CD14-positive monocyte (primary cell): Measurements from ENCODE around the gene COQ10B. TPM values are rescaled to one million over a fixed set of nuclear protein-coding genes. Genes with fewer than 3 reads are reported as not detected.

Source experiments
- DNase-seq, 3 donors: peaks; one replicate each; pipeline ENCODE4 v3.0.0-alpha.2; 2011 to 2022
- H2AFZ ChIP-seq: 2 replicates; pipeline ENCODE4 v1.6.0; 2012; ENCODE audit warnings: mild to moderate bottlenecking, low read depth, low read length, inconsistent platforms; ENCODE audit not compliant: insufficient read depth, poor library complexity, severe bottlenecking
- H3K27ac ChIP-seq, 2 donors: 1 replicate in 1 of 2; 2 replicates in 1 of 2; pipeline ENCODE4 v1.5.1; 2012 to 2013; ENCODE audit warnings: low read length in 2 of 2, control low read depth in 1 of 2, inconsistent platforms in 1 of 2, low read depth in 1 of 2, mild to moderate bottlenecking in 1 of 2
- H3K27me3 ChIP-seq, 2 donors: one replicate each; pipeline versions ENCODE4 v1.6.0 to v1.6.1; 2011 to 2013; ENCODE audit warnings: low read length in 2 of 2; ENCODE audit not compliant: control insufficient read depth in 2 of 2, insufficient read depth in 2 of 2
- H3K36me3 ChIP-seq, 2 donors: replicated peaks in 1 of 2; 1 replicate in 1 of 2; 2 replicates in 1 of 2; pipeline versions ENCODE4 v1.5.1 to v1.6.1; 2012 to 2013; ENCODE audit warnings: low read length in 2 of 2, control low read depth in 1 of 2, inconsistent platforms in 1 of 2, mild to moderate bottlenecking in 1 of 2; ENCODE audit not compliant: insufficient read depth in 2 of 2, control insufficient read depth in 1 of 2
- H3K4me1 ChIP-seq, 2 donors: 1 replicate in 1 of 2; 2 replicates in 1 of 2; pipeline versions ENCODE4 v1.5.1 to v1.6.1; 2012 to 2013; ENCODE audit warnings: low read length in 2 of 2, control low read depth in 1 of 2, inconsistent platforms in 1 of 2, mild to moderate bottlenecking in 1 of 2, moderate library complexity in 1 of 2; ENCODE audit not compliant: insufficient read depth in 2 of 2, control insufficient read depth in 1 of 2
- H3K4me2 ChIP-seq: replicated peaks from 2 replicates; pipeline ENCODE3; 2012; ENCODE audit warnings: low read length, moderate library complexity, mild to moderate bottlenecking; ENCODE audit not compliant: poor library complexity, severe bottlenecking; ENCODE audit errors: extremely low read depth
- H3K4me3 ChIP-seq, 3 experiments: fragments of 200-600 bp in 1 of 3; sonication (generic) in 1 of 3; replicated peaks in 1 of 3; 1 replicate in 2 of 3; 2 replicates in 1 of 3; pipeline ENCODE4 v1.5.1; 2011 to 2013; ENCODE audit warnings: low read length in 3 of 3, mild to moderate bottlenecking in 3 of 3, control low read depth in 2 of 3, low read depth in 2 of 3, inconsistent platforms in 1 of 3, moderate library complexity in 1 of 3
- H3K79me2 ChIP-seq: 2 replicates; pipeline ENCODE4 v1.6.0; 2012; ENCODE audit warnings: mild to moderate bottlenecking, control low read depth, inconsistent platforms, low read length, moderate library complexity; ENCODE audit not compliant: insufficient read depth
- H3K9ac ChIP-seq: 2 replicates; pipeline ENCODE4 v1.6.0; 2017; ENCODE audit warnings: low read length, mild to moderate bottlenecking; ENCODE audit not compliant: insufficient read depth, poor library complexity, severe bottlenecking
- H3K9me3 ChIP-seq, 2 donors: replicated peaks in 1 of 2; 1 replicate in 1 of 2; 2 replicates in 1 of 2; pipeline versions ENCODE4 v1.5.1 to v1.6.1; 2012 to 2013; ENCODE audit warnings: low read length in 2 of 2, control low read depth in 1 of 2; ENCODE audit not compliant: control insufficient read depth in 1 of 2, insufficient read depth in 1 of 2
- H4K20me1 ChIP-seq: 2 replicates; pipeline ENCODE4 v1.6.0; 2012; ENCODE audit warnings: mild to moderate bottlenecking, low read length, control low read depth, moderate library complexity; ENCODE audit not compliant: insufficient read depth
- H3K27ac Mint-ChIP-seq, 7 donors: one replicate each; pipeline ENCODE4 v1.8.0; 2020; ENCODE audit warnings: mild to moderate bottlenecking in 7 of 7, mixed read lengths in 7 of 7, moderate library complexity in 6 of 7, inconsistent platforms in 2 of 7
- H3K27me3 Mint-ChIP-seq, 3 donors: one replicate each; pipeline ENCODE4 v1.8.0; 2021 to 2022; ENCODE audit warnings: low read depth in 3 of 3, mild to moderate bottlenecking in 3 of 3, mixed read lengths in 3 of 3, moderate library complexity in 3 of 3, inconsistent platforms in 1 of 3
- H3K36me3 Mint-ChIP-seq, 2 donors: one replicate each; pipeline ENCODE4 v1.8.0; 2020; ENCODE audit warnings: mixed read lengths in 2 of 2, inconsistent platforms in 1 of 2, mild to moderate bottlenecking in 1 of 2
- H3K4me1 Mint-ChIP-seq: one replicate; pipeline ENCODE4 v1.8.0; 2020; ENCODE audit warnings: mild to moderate bottlenecking, mixed read lengths
- H3K4me3 Mint-ChIP-seq, 2 donors: one replicate each; pipeline ENCODE4 v1.8.0; 2020; ENCODE audit warnings: mild to moderate bottlenecking in 2 of 2, mixed read lengths in 2 of 2, moderate library complexity in 1 of 2
- H3K9me3 Mint-ChIP-seq, 7 donors: one replicate each; pipeline ENCODE4 v1.8.0; 2020 to 2022; ENCODE audit warnings: mixed read lengths in 7 of 7, mild to moderate bottlenecking in 6 of 7, moderate library complexity in 6 of 7, inconsistent platforms in 2 of 7
- CTCF ChIP-seq: fragments of 200-600 bp; IDR thresholded peaks from one replicate; pipeline ENCODE4 v1.8.0; 2022; ENCODE audit warnings: antibody characterized with exemption, mild to moderate bottlenecking
- WGBS: methylation state at CpG from one replicate; pipeline ENCODE4 v1.1.5; 2013; ENCODE audit warnings: missing lambda C conversion rate; ENCODE audit not compliant: insufficient coverage; 5-methylcytosine and 5-hydroxymethylcytosine counted together
- intact Hi-C, 2 donors: fragments of 100-400 bp; cut with micrococcal nuclease; formaldehyde crosslinking; loops; one replicate each; pipeline versions ENCODE4 v1.15.0 to v1.15.1; 2023
- polyA plus RNA-seq, 3 donors: library from polyadenylated mRNA; depleted of rRNA in 1 of 3; unstranded in 2 of 3; stranded (reverse) in 1 of 3; fragments of 300-500 nt in 2 of 3; fragments of >200 nt in 1 of 3; fragmentation: Illumina TruSeq in 2 of 3; gene quantifications; 1 replicate in 2 of 3; 2 replicates in 1 of 3; pipeline ENCODE4 v1.2.3, GENCODE V29; 2012 to 2021

Gene COQ10B
- polyA plus RNA-seq, 3 donors = 6.7 to 46.6 (median 38.3) TPM

- Histone ChIP-seq H3K4me2 (peak overlapping the region; percentile 91), H3K9me3 (no peaks in the 10 kb centered on the region), H3K9ac (peak overlapping the region; percentile 92), H2AFZ (peak overlapping the region; percentile 94), H3K27me3 (no peaks in the 10 kb centered on the region), H3K79me2 (peaks cover 45% of the 10 kb centered on the region), H3K27ac (peak overlapping the region; percentile 94 to 95), H3K4me3 (peak overlapping the region; percentile 78 to 88 (median 87)), H3K36me3 (peaks cover 0 to 8% of the 10 kb centered on the region in 2 donors), H3K4me1 (peaks cover 15 to 27% of the 10 kb centered on the region in 2 donors), H4K20me1 (peaks cover 31% of the 10 kb centered on the region)
- peak overlapping the region; percentile 92 to 98 (median 96) for H3K27ac Mint-ChIP-seq
- H3K36me3 Mint-ChIP-seq = peaks cover 4 to 14% of the 10 kb centered on the region in 2 donors
- H3K4me1 Mint-ChIP-seq = peaks cover 22% of the 10 kb centered on the region
- peak overlapping the region; percentile 88 to 96 for H3K4me3 Mint-ChIP-seq
- H3K27me3 Mint-ChIP-seq = no peaks in the 10 kb centered on the region
- no peak for TF ChIP-seq CTCF
- peaks cover 0 to 4% (median 1%) of the 10 kb centered on the region in 7 donors for H3K9me3 Mint-ChIP-seq
- DNase-seq = no peak
- under 1% methylated on average over 16 of the region's 16 CpGs for WGBS
- intact Hi-C loops = loop anchor here in 1 of 2 donors (2.0 to 10.0 kb wide), 3 partner anchors 15 to 189 kb away; partner anchors contain the start of genes HSPE1 and MARS2
Observed at GRCh38 chr2:197515315-197515738, 62.0 kb downstream of the COQ10B start.

GRCh38 chr2:197515739-197516392 lies 62.5 kb downstream of the COQ10B start, which contains the start of gene MOB4:
MOB4 (plus strand) TSS chr2:197516066; CDS start chr2:197516087, 21 bp downstream.
- peak; percentile 95 to 97 (median 95) for DNase-seq

More at GRCh38 chr2:197515739-197516392, 62.5 kb downstream of the COQ10B start, which contains the start of gene MOB4:
- H3K36me3 Mint-ChIP-seq = peaks cover 7 to 19% of the 10 kb centered on the region in 2 donors
- H2AFZ ChIP-seq = peak within 1 kb of the TSS; percentile 94
- H3K27me3 Mint-ChIP-seq = no peaks in the 10 kb centered on the region
- H3K9ac ChIP-seq = peak within 1 kb of the TSS; percentile 92
- peaks cover 0 to 12% of the 10 kb centered on the region in 2 donors for H3K36me3 ChIP-seq
- peak within 1 kb of the TSS; percentile 94 to 95 for H3K27ac ChIP-seq
- H4K20me1 ChIP-seq = peaks cover 36% of the 10 kb centered on the region
- peak within 1 kb of the TSS; percentile 88 to 96 for H3K4me3 Mint-ChIP-seq
- H3K9me3 ChIP-seq = no peaks in the 10 kb centered on the region
- H3K4me2 ChIP-seq = peak within 1 kb of the TSS; percentile 91
- H3K79me2 ChIP-seq = peaks cover 51% of the 10 kb centered on the region
- H3K4me1 Mint-ChIP-seq = peaks cover 22% of the 10 kb centered on the region
- H3K4me1 ChIP-seq = peaks cover 15 to 27% of the 10 kb centered on the region in 2 donors
- peak within 1 kb of the TSS; percentile 78 to 88 (median 87) for H3K4me3 ChIP-seq
- peak within 1 kb of the TSS; percentile 92 to 98 (median 96) for H3K27ac Mint-ChIP-seq
- no peak for TF ChIP-seq CTCF
- peaks cover under 1 to 6% (median 2%) of the 10 kb centered on the region in 7 donors for H3K9me3 Mint-ChIP-seq
- no peaks in the 10 kb centered on the region for H3K27me3 ChIP-seq
- intact Hi-C loops = loop anchor here in 1 of 2 donors (2.0 to 10.0 kb wide), 3 partner anchors 15 to 189 kb away; partner anchors contain the start of genes HSPE1 and MARS2
- WGBS = under 1% methylated on average over 66 of the region's 66 CpGs
